Urothelium cell line (cell line): ENCODE results near the gene AAGAB.
"Not testable (repeated sequence)": the region's sequence is repeated elsewhere in the genome, so short reads cannot be mapped to it uniquely, and the experiment has no call there.

Source experiments
- DNase-seq: peaks from one replicate; pipeline ENCODE4 v3.0.0; 2011; ENCODE audit warnings: low spot score, mixed read lengths
- FAIRE-seq: peaks from 2 replicates; lab custom pipeline; 2011; peaks lifted over from hg19 to GRCh38; lab: Jason Lieb, UNC

AAGAB gene

GRCh38 chr15:67253549-67254237 is 768 bp downstream of the AAGAB start:
- no peak for DNase-seq
- no peak for FAIRE-seq

DNA sequence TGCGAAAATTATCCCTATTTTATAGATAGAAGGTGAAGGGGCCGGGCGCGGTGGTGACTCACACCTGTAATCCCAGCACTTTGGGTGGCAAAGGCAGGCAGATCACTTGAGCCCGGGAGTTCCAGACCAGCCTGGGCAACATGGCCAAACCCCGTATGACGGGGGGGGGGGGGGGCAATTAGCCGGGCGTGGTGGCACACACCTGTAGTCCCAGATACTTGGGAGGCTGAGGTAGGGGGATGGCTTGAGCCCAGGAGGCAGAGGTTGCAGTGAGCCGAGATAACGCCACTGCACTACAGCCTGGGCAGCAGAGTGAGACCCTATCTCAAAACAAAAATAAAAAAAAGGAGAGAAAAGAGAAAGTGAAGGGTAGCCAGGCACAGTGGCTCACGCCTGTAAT is 1.4 kb downstream of the AAGAB start:
- DNase-seq (no peak), FAIRE-seq (no peak)

DNA sequence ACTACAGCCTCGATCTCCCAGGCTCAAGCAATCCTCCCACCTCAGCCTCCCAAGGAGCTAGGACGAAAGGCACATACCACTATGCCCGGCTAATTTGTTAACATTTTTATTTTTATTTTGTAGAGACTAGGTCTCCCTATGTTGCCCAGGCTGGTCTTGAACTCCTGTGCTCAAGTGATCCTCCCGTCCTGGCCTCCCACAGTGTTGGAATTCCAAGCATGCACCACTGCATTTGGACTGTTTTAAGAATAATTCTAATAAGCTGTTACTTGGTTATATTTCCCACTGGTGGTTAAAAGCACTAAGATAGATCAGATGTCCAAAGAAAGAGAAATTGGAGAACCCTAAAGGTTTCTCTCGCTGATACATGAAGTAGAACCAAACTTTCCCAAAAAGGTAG is 3.1 kb downstream of the AAGAB start:
- DNase-seq, result no peak
- FAIRE-seq, result no peak

- FAIRE-seq (no peak), DNase-seq (no peak)
Observed at GRCh38 chr15:67249830-67250229, 4.6 kb downstream of the AAGAB start.

DNA sequence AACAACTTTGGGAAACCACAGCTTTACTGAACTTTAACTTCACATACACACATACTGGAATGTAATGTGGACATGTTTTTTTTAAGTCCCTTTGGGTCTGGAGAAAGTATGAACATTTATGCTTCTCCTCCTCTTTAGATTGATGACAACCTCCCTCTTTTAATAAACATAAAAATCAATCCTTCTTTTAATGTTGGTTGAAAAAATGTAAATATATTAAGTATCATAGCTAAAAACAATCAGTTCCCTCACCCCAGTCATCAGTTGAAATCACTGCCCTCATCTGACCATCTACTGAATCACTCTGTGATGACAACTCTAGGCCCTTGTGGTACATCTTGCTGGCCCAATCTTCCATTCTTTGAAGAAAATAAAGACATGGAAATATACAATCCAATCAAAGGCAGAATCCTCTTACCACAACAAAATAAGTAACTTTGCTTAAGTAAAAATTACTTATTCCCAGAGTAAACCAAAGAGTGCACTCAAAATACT is 6.4 kb downstream of the AAGAB start:
- FAIRE-seq, result no peak
- DNase-seq, result no peak

DNA sequence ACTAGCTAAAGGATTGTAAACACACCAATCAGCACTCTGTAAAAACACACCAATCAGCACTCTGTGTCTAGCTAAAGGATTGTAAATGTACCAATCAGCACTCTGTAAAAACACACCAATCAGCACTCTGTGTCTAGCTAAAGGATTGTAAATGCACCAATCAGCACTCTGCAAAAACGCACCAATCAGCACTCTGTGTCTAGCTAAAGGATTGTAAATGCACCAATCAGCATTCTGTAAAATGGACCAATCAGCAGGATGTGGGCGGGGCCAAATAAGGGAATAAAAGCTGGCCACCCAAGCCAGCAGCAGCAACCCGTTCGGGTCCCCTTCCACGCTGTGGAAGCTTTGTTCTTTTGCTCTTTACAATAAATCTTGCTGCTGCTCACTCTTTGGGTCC is 7.9 kb downstream of the AAGAB start:
- not testable (repeated sequence) for FAIRE-seq, DNase-seq

DNA sequence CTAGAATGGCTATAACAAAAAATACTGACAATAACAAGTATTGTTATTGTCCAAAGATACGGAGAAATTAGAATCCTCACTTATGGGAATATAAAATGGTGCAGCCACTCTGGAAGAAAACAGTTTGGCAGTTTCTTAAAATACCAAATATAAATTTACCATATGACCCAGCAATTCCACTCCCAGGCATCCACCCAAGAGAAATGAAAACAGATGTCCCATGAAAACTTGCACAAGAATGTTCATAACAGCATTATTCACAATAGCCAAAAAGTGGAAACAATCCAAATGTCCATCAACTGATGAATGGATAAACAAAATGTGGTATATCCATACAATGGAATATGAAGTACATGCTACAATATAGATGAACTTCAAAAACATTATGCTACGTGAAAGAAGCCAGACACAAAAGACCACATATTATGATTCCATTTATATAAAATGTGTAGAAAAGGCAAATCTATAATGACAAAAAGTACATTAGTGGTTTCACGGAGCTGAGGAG is 9.4 kb downstream of the AAGAB start:
- FAIRE-seq (no peak), DNase-seq (no peak)

- no peak for FAIRE-seq
Observed at GRCh38 chr15:67242708-67243111, 11.8 kb downstream of the AAGAB start.

DNA sequence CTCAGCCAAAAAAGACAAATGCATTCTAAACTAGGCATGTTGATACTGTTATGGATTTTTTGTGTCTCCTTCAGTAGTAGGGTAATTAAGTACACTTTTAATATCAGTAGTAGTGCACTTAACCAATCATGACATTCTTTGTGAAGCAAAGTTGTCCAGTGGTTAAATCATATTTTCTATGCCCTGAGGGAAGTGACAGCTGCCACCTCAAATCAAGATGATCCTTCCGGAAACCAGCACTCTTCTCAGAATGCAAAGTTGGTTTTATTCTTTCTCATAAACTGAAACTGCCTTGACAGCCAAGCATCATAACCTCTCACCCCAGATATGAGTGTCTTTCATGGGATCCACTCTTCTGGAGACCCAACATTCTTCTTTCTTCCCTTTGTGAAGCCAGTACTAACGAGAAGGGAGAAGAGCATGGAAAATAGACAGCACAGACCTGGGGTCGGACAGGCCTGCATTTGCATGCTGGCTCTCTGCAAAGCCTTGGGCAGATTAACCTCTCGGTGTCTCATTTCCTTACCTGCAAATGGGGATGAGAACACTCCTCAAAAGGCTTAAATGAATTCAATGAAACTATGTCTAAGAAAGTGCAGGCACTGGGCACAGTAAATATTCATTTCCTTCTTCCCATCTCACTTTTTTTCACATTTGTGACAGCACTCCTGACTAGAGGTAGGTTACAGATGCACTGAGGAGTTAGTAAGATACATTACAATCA is 13.2 kb downstream of the AAGAB start:
- no peak for DNase-seq
- FAIRE-seq, result no peak

More at GRCh38 chr15:67242708-67243111, 11.8 kb downstream of the AAGAB start:
- DNase-seq, result no peak

GRCh38 chr15:67240235-67241131 is 14.0 kb downstream of the AAGAB start:
- peak; percentile 48 for DNase-seq
- no peak for FAIRE-seq

DNA sequence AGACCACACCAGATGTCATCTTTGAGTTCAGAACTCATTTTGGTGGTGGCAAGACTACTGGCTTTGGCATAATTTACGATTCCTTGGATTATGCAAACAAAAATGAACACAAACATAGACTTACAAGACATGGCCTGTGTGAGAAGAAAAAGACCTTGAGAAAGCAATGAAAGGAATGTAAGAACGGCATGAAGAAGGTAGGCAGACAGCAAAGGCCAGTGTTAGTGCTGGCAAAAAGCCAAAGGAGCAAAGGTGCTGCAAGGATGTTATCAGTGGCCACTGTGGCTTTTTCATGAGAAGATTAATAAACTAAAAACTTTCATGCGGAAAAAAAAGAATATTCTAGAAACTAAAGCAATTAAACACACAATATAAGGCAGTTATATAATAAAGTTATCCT is 21.9 kb downstream of the AAGAB start:
- FAIRE-seq (no peak), DNase-seq (no peak)

DNA sequence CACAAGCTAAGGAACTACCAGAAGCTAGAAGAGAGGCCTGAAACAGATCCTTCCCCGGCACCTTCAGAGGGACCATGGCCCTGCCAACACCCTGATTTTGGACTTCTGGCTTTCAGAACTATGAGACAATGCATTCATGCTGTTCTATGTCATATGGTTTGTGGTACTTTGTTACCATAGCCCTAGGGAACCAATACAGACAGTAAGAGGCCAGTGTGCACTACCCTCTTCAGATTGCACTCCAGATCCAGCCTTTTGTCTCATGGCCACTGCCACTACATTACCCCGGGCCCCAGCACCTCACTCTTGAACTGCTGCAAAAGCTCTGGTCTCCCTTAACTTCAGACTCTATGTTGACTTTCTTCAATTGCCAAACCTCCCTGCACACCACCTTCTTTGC is 24.0 kb downstream of the AAGAB start:
- DNase-seq, result no peak
- no peak for FAIRE-seq

DNA sequence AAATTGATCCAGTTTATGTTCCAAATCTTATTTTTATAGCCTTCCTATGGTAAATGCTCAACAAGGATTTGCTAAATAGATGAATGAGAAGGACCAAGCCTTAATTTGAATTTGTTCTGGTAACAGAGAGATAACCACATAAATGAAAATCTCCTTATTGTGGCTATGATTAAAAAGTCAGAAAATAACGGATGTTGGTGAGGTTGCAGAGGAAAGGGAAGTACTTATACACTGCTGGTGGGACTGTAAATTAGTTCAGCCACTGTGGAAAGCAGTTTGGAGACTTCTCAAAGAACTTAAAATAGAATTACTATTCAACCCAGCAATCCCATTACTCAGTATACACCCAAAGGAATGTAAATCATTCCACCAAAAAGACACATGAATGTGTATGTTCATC is 26.2 kb downstream of the AAGAB start:
- FAIRE-seq, result no peak
- DNase-seq, result no peak

GRCh38 chr15:67227846-67228245 is 26.6 kb downstream of the AAGAB start:
- FAIRE-seq (no peak), DNase-seq (no peak)

- FAIRE-seq (no peak), DNase-seq (no peak)
Observed at GRCh38 chr15:67227431-67227830, 27.0 kb downstream of the AAGAB start.

- FAIRE-seq (no peak), DNase-seq (no peak)
Observed at GRCh38 chr15:67225336-67225735, 29.1 kb downstream of the AAGAB start.

GRCh38 chr15:67224889-67225288 is 29.6 kb downstream of the AAGAB start:
- DNase-seq, result no peak
- FAIRE-seq, result no peak

DNA sequence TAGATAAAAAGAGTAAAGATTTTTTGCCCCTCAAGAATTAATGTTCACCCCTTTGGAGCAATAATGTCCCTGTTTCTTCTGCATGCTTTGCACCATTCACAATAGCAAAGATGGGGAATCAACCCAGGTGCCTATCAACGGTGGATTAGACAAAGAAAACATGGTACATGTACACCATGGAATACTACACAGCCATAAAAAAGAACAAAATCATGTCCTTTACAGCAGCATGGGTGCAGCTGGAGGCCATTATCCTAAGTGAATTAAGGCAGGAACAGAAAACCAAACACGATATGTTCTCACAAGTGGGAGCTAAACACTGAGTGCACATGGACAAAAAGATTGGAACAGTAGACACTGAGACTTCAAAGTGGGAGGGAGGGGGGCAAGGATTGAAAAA is 35.2 kb downstream of the AAGAB start:
- DNase-seq, result no peak
- FAIRE-seq, result no peak

- no peak for DNase-seq
- no peak for FAIRE-seq
Observed at GRCh38 chr15:67218428-67218827, 36.0 kb downstream of the AAGAB start.

DNA sequence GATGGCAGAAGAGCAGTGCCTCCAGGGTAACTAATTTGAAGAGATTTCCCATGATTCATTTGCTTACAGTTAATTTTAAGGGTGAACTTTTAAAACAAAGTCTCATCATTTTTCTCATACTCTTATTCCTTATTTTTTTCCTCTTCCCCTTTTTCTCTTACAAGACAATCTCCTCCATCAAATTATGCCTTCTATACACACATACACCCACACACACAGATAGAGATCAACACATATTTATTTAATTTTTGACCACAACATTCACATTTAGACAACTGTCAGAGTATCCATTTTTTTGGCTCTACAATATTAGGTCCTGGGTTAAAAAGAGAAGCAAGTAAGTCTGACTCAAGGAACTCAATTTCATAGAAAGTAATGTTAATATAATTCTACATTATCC is 37.6 kb downstream of the AAGAB start:
- FAIRE-seq, result no peak
- no peak for DNase-seq

DNA sequence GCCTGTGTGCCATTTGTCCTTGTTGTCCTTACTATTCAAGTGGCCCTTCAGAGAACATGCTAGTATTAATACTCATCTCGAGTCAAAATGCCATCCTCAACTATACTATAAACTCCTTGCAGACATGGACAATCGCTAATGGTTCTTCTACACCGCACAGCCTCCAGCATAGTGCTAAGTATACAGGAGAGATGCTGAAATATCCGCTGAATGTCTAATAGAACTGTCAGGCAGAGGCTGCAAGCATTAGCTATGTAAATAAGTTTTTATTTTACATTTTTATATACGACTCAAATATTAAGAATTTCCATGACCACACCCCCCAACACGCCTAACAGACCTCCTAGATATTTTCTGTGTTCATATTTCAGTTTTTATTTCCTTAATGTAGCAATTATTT is 39.4 kb downstream of the AAGAB start:
- FAIRE-seq (peak; percentile 13), DNase-seq (no peak)
